ENCODE data around the gene DIPK1A.

Gene DIPK1A

GRCh38 chr1:92949937-92950817, 11.1 kb downstream of the DIPK1A start:
- no peak for FAIRE-seq

- no peak for FAIRE-seq
These were observed 13.2 kb downstream of the DIPK1A start for GRCh38 chr1:92948071-92948470.

- FAIRE-seq: no peak
These were observed 15.5 kb downstream of the DIPK1A start for GRCh38 chr1:92945748-92946270.

GRCh38 chr1:92944901-92945747, 16.1 kb downstream of the DIPK1A start:
- no peak for FAIRE-seq

- FAIRE-seq: no peak
These were observed 17.8 kb downstream of the DIPK1A start for GRCh38 chr1:92943502-92943847.

- no peak for FAIRE-seq
These were observed 20.7 kb downstream of the DIPK1A start for GRCh38 chr1:92940541-92940940.

- no peak for FAIRE-seq
These were observed 23.5 kb downstream of the DIPK1A start for GRCh38 chr1:92937731-92938130.

GRCh38 chr1:92936865-92937264, 24.4 kb downstream of the DIPK1A start:
- no peak for FAIRE-seq

GRCh38 chr1:92934395-92935378, 26.6 kb downstream of the DIPK1A start:
- FAIRE-seq: no peak

GRCh38 chr1:92933459-92933858, 27.8 kb downstream of the DIPK1A start:
- no peak for FAIRE-seq

- FAIRE-seq: no peak
These were observed 29.6 kb downstream of the DIPK1A start for GRCh38 chr1:92931691-92932090.

GRCh38 chr1:92929461-92929860, 31.8 kb downstream of the DIPK1A start:
- FAIRE-seq: no peak

GRCh38 chr1:92927870-92928269, 33.4 kb downstream of the DIPK1A start:
- no peak for FAIRE-seq

- FAIRE-seq: no peak
These were observed 34.4 kb downstream of the DIPK1A start for GRCh38 chr1:92926873-92927272.

- FAIRE-seq: no peak
These were observed 36.8 kb downstream of the DIPK1A start for GRCh38 chr1:92924501-92924900.

GRCh38 chr1:92923664-92924063, 37.6 kb downstream of the DIPK1A start:
- FAIRE-seq: no peak

- FAIRE-seq: no peak
These were observed 38.8 kb downstream of the DIPK1A start for GRCh38 chr1:92922356-92923035.

GRCh38 chr1:92921031-92922023, 39.9 kb downstream of the DIPK1A start:
- FAIRE-seq: no peak

- FAIRE-seq: peak; percentile 37
These were observed 44.4 kb downstream of the DIPK1A start for GRCh38 chr1:92916899-92917298.

GRCh38 chr1:92915547-92915946, 45.7 kb downstream of the DIPK1A start:
- no peak for FAIRE-seq
